Peyer's patch (tissue), 4 donors: ENCODE measurements around the gene CDKL4.

Source experiments
- CTCF ChIP-seq, 6 experiments: fragments of 450-650 bp in 4 of 6; fragments of 200-600 bp in 2 of 6; sonication (generic) in 1 of 6; IDR thresholded peaks; one replicate each; pipeline ENCODE4 v1.5.1; 2017 to 2019; ENCODE audit warnings: antibody characterized with exemption in 6 of 6, mild to moderate bottlenecking in 3 of 6, moderate library complexity in 1 of 6
- POLR2A ChIP-seq, 2 donors: fragments of 450-650 bp; IDR thresholded peaks; one replicate each; pipeline ENCODE4 v1.5.1; 2017; ENCODE audit warnings: antibody characterized with exemption in 2 of 2, mild to moderate bottlenecking in 2 of 2, moderate library complexity in 2 of 2

- TF ChIP-seq CTCF (IDR thresholded peaks at IDR 0.05) (no peak), POLR2A (IDR thresholded peaks at IDR 0.05) (no peak)
These were observed 37.6 kb upstream of the CDKL4 start for GRCh38 chr2:39281391-39281790.
